Esophagus muscularis mucosa (tissue), 4 donors: ENCODE data around the gene PRF1. TPM values are rescaled to one million over a fixed set of nuclear protein-coding genes. Genes with fewer than 3 reads are reported as not detected.
A peak's percentile ranks its signal among the peaks of the same experiment; 100 is the strongest.

Experiments
- DNase-seq: peaks from one replicate; pipeline ENCODE4 v3.0.0-alpha.2; 2017; ENCODE audit errors: extremely low spot score
- H3K27ac ChIP-seq, 4 donors: fragments of 200-600 bp; sonication (generic); replicated peaks in 1 of 4; 1 replicate in 3 of 4; 2 replicates in 1 of 4; pipeline ENCODE4 v1.5.1; 2016 to 2019; ENCODE audit warnings: mild to moderate bottlenecking in 1 of 4
- H3K27me3 ChIP-seq, 4 donors: fragments of 200-600 bp; sonication (generic); one replicate each; pipeline versions ENCODE4 v1.5.1 to v1.6.0; 2016 to 2019
- H3K36me3 ChIP-seq, 4 donors: fragments of 200-600 bp; sonication (generic); one replicate each; pipeline ENCODE4 v1.5.1; 2016 to 2019
- H3K4me1 ChIP-seq, 4 donors: fragments of 200-600 bp; sonication (generic); one replicate each; pipeline ENCODE4 v1.5.1; 2016 to 2019
- H3K4me3 ChIP-seq, 4 donors: fragments of 200-600 bp; sonication (generic); 1 replicate in 2 of 4; 2 replicates in 2 of 4; pipeline ENCODE4 v1.5.1; 2016 to 2019; ENCODE audit warnings: mild to moderate bottlenecking in 4 of 4, moderate library complexity in 1 of 4
- H3K9me3 ChIP-seq, 4 donors: fragments of 200-600 bp; sonication (generic); 1 replicate in 3 of 4; 2 replicates in 1 of 4; pipeline ENCODE4 v1.5.1; 2016 to 2019
- EP300 ChIP-seq: sonication (generic); formaldehyde crosslinking; IDR thresholded peaks from one replicate; pipeline ENCODE4 v1.6.1; 2017; ENCODE audit warnings: antibody characterized with exemption
- POLR2A ChIP-seq: fragments of 450-650 bp; IDR thresholded peaks from one replicate; pipeline ENCODE4 v1.6.1; 2017; ENCODE audit warnings: antibody characterized with exemption, moderate library complexity, mild to moderate bottlenecking, low read depth
- POLR2AphosphoS5 ChIP-seq, 2 donors: sonication (generic); formaldehyde crosslinking; IDR thresholded peaks; one replicate each; pipeline ENCODE4 v1.6.1; 2017; ENCODE audit warnings: antibody characterized with exemption in 2 of 2
- WGBS: methylation state at CpG from one replicate; pipeline ENCODE4 v1.1.5; 2018; 5-methylcytosine and 5-hydroxymethylcytosine counted together
- intact Hi-C: fragments of 100-400 bp; cut with DNase I; formaldehyde crosslinking; loops from one replicate; pipeline ENCODE4 v1.15.1; 2023
- total RNA-seq, 4 donors: library from RNA; depleted of rRNA; stranded (reverse); fragments of >200 nt; gene quantifications; one replicate each; pipeline versions ENCODE4 v1.1.0 to v1.2.1, GENCODE V29; 2016
- TF ChIP-seq, protein P1 (sequence below), 3 experiments: fragments of 200-600 bp in 2 of 3; fragments of 450-650 bp in 1 of 3; sonication (generic) in 2 of 3; IDR thresholded peaks; one replicate each; pipeline ENCODE4 v1.5.1; 2017 to 2019; ENCODE audit warnings: antibody characterized with exemption in 3 of 3, mild to moderate bottlenecking in 2 of 3, moderate library complexity in 1 of 3

The PRF1 gene
- total RNA-seq, 4 donors from 2014 or later = 1.2 to 15.2 (median 2.4) TPM

GRCh38 chr10:70590655-70591416 lies 11.7 kb downstream of the PRF1 start:
- intact Hi-C loops = no loop called here
- WGBS = 79% methylated on average over 4 of the region's 5 CpGs
- DNase-seq = peak; percentile 83

DNA sequence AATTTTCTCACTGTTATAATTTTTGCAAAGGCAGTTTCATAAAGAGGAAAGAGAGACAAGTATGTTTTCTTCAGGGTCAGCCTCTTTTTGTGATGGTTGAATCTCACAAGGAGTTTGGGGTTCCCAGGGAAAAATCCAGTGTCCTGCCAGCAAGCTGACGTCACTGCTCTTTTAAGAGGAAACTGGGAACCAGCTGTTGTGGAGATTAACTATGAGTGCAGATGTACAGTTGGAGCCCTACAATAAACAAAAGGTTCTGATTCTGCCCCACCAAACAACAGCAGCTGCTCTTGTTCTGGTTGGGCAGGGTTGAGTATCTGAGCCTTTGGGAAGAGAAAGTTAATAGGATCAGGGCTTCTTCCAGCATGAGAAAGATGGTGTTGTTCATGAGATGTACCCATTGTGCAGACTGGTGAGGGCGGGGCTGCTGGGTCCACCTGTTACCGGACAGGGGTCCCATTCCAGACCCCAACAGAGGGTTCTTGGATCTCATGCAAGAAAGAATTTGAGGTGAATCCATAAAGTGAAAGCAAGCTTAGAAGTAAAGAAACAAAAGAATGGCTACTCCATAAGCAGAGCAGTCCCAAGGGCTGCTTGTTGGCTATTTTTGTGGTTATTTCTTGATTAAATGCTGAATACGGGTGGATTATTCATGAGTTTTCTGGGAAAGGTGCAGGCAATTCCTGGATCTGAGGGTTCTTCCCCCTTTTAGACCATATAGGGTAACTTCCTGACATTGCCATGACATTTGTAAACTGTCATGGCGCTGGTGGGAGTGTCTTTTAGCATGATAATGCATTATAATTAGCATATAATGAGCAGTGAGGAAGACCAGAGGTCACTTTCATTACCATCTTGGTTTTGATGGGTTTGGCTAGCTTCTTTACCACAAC lies 12.5 kb downstream of the PRF1 start:
- Histone ChIP-seq H3K27ac (no peak overlapping the region), H3K27me3 (no peaks in the 10 kb centered on the region), H3K4me3 (no peak overlapping the region), H3K9me3 (no peaks in the 10 kb centered on the region), H3K36me3 (no peaks in the 10 kb centered on the region), H3K4me1 (peaks cover 15 to 22% (median 19%) of the 10 kb centered on the region in 4 donors)
- TF ChIP-seq, protein P1, sequence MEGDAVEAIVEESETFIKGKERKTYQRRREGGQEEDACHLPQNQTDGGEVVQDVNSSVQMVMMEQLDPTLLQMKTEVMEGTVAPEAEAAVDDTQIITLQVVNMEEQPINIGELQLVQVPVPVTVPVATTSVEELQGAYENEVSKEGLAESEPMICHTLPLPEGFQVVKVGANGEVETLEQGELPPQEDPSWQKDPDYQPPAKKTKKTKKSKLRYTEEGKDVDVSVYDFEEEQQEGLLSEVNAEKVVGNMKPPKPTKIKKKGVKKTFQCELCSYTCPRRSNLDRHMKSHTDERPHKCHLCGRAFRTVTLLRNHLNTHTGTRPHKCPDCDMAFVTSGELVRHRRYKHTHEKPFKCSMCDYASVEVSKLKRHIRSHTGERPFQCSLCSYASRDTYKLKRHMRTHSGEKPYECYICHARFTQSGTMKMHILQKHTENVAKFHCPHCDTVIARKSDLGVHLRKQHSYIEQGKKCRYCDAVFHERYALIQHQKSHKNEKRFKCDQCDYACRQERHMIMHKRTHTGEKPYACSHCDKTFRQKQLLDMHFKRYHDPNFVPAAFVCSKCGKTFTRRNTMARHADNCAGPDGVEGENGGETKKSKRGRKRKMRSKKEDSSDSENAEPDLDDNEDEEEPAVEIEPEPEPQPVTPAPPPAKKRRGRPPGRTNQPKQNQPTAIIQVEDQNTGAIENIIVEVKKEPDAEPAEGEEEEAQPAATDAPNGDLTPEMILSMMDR (IDR thresholded peaks at IDR 0.05) = no peak
- TF ChIP-seq POLR2A = no peak
- TF ChIP-seq POLR2AphosphoS5 (IDR thresholded peaks at IDR 0.05) = no peak
- TF ChIP-seq EP300 = no peak
- WGBS = 73% methylated on average over 5 of the region's 5 CpGs
- DNase-seq = peak; percentile 19
- intact Hi-C loops = no loop called here

More at GRCh38 chr10:70590655-70591416, 11.7 kb downstream of the PRF1 start:
- Histone ChIP-seq H3K36me3 (no peaks in the 10 kb centered on the region), H3K27me3 (no peaks in the 10 kb centered on the region), H3K27ac (no peak overlapping the region), H3K4me1 (peaks cover 9 to 17% (median 16%) of the 10 kb centered on the region in 4 donors), H3K4me3 (no peak overlapping the region), H3K9me3 (no peaks in the 10 kb centered on the region)
- TF ChIP-seq POLR2A (no peak), POLR2AphosphoS5 (IDR thresholded peaks at IDR 0.05) (no peak), EP300 (no peak)
- TF ChIP-seq, protein P1 (IDR thresholded peaks at IDR 0.05) = no peak

GRCh38 chr10:70588859-70589570 lies 13.5 kb downstream of the PRF1 start:
- TF ChIP-seq POLR2AphosphoS5 (IDR thresholded peaks at IDR 0.05) = no peak
- no peak for TF ChIP-seq EP300
- TF ChIP-seq, protein P1 (IDR thresholded peaks at IDR 0.05) = no peak
- no peak for TF ChIP-seq POLR2A
- no peak overlapping the region for H3K27ac ChIP-seq
- intact Hi-C loops = no loop called here

GRCh38 chr10:70588255-70588654 lies 14.3 kb downstream of the PRF1 start:
- Histone ChIP-seq H3K27me3 (no peaks in the 10 kb centered on the region), H3K9me3 (no peaks in the 10 kb centered on the region), H3K4me3 (no peak overlapping the region), H3K36me3 (no peaks in the 10 kb centered on the region), H3K4me1 (peaks cover 17 to 32% (median 21%) of the 10 kb centered on the region in 4 donors), H3K27ac (no peak overlapping the region)
- 65% methylated on average over 6 of the region's 6 CpGs for WGBS
- no peak for TF ChIP-seq EP300
- intact Hi-C loops = no loop called here
- no peak for DNase-seq

More at GRCh38 chr10:70588859-70589570, 13.5 kb downstream of the PRF1 start:
- Histone ChIP-seq H3K4me3 (no peak overlapping the region), H3K9me3 (no peaks in the 10 kb centered on the region), H3K27me3 (no peaks in the 10 kb centered on the region), H3K4me1 (peaks cover 17 to 27% (median 21%) of the 10 kb centered on the region in 4 donors), H3K36me3 (no peaks in the 10 kb centered on the region)
- no peak for DNase-seq
- 72% methylated on average over 9 of the region's 10 CpGs for WGBS
